Smooth muscle cell of the brain vasculature (primary cell): Measurements from ENCODE around the gene SEPSECS.
"Not testable (repeated sequence)": the region's sequence is repeated elsewhere in the genome, so short reads cannot be mapped to it uniquely, and the experiment has no call there.

Experiments
- DNase-seq: peaks from one replicate; pipeline ENCODE4 v3.0.0-alpha.2; 2012; ENCODE audit warnings: low read depth, low spot score

The SEPSECS gene

GRCh38 chr4:25083441-25083840, 76.8 kb downstream of the SEPSECS start:
- DNase-seq, result not testable (repeated sequence)

GRCh38 chr4:25081866-25082471, 78.3 kb downstream of the SEPSECS start:
- no peak for DNase-seq

- DNase-seq, result no peak
Observed at GRCh38 chr4:25080571-25080970, 79.7 kb downstream of the SEPSECS start.

- no peak for DNase-seq
Observed at GRCh38 chr4:25078523-25078922, 81.7 kb downstream of the SEPSECS start.

GRCh38 chr4:25076625-25077398, 83.4 kb downstream of the SEPSECS start:
- no peak for DNase-seq

- DNase-seq, result no peak
Observed at GRCh38 chr4:25075851-25076250, 84.4 kb downstream of the SEPSECS start.

- DNase-seq, result no peak
Observed at GRCh38 chr4:25075129-25075528, 85.1 kb downstream of the SEPSECS start.

GRCh38 chr4:25070545-25070944, 89.7 kb downstream of the SEPSECS start:
- no peak for DNase-seq
